K562 (cell line): Measurements from ENCODE around the gene ITPA. TPM values are rescaled to one million over a fixed set of nuclear protein-coding genes. Genes with fewer than 3 reads are reported as not detected.

ENCODE experiments used
- CEBPG ChIP-seq, 3 experiments: fragments of 200-800 bp in 1 of 3; sonication (Bioruptor generic) in 1 of 3; sonication (generic) in 1 of 3; formaldehyde crosslinking in 1 of 3; IDR thresholded peaks in 2 of 3; conservative IDR thresholded peaks in 1 of 3; 2 replicates each; pipeline versions ENCODE4 v1.6.1 to v1.8.0; 2016 to 2022; ENCODE audit warnings: missing compliant biosample characterization in 2 of 3, missing genetic modification characterization in 2 of 3, mild to moderate bottlenecking in 1 of 3, missing genetic modification reagents in 1 of 3
- EZH2 ChIP-seq: IDR thresholded peaks from 2 replicates; pipeline ENCODE4 v1.6.1; 2012; ENCODE audit warnings: low read depth, mild to moderate bottlenecking, inconsistent platforms, low read length, borderline replicate concordance
- FOXA1 ChIP-seq: fragments of 450-650 bp; IDR thresholded peaks from 2 replicates; pipeline ENCODE4 v1.6.1; 2016; ENCODE audit warnings: mild to moderate bottlenecking, borderline replicate concordance
- GMEB1 ChIP-seq: fragments of 250-450 bp; sonication (Bioruptor Pico); IDR thresholded peaks from 2 replicates; pipeline ENCODE4 v1.4.0; 2020; ENCODE audit warnings: mild to moderate bottlenecking
- ILK ChIP-seq: fragments of 450-650 bp; IDR thresholded peaks from 2 replicates; pipeline ENCODE4 v1.6.1; 2016; ENCODE audit warnings: missing genetic modification characterization, low read depth, mild to moderate bottlenecking, missing compliant biosample characterization, moderate library complexity, borderline replicate concordance
- KLF1 ChIP-seq: fragments of 450-650 bp; IDR thresholded peaks from 2 replicates; pipeline ENCODE4 v1.6.1; 2016; ENCODE audit warnings: missing genetic modification characterization, missing compliant biosample characterization
- KLF13 ChIP-seq: fragments of 450-650 bp; IDR thresholded peaks from 2 replicates; pipeline ENCODE4 v1.6.1; 2016; ENCODE audit warnings: missing genetic modification characterization, low read depth, mild to moderate bottlenecking, missing compliant biosample characterization, moderate library complexity, borderline replicate concordance
- PCBP2 ChIP-seq: fragments of 200-400 bp; formaldehyde crosslinking; IDR thresholded peaks from 2 replicates; pipeline ENCODE4 v1.6.1; 2018; ENCODE audit warnings: low read length, low read depth, mild to moderate bottlenecking, moderate library complexity; ENCODE audit not compliant: poor library complexity, severe bottlenecking
- RERE ChIP-seq: sonication (generic); formaldehyde crosslinking; IDR thresholded peaks from 2 replicates; pipeline ENCODE4 v1.8.0; 2023; ENCODE audit warnings: missing genetic modification reagents, mild to moderate bottlenecking, borderline replicate concordance
- SP2 ChIP-seq: IDR thresholded peaks from 2 replicates; pipeline ENCODE4 v1.6.1; 2011; ENCODE audit warnings: mild to moderate bottlenecking, low read depth, low read length, moderate library complexity; ENCODE audit not compliant: poor library complexity, severe bottlenecking; ENCODE audit errors: extremely low read depth
- USF2 ChIP-seq: sonication (generic); formaldehyde crosslinking; IDR thresholded peaks from 2 replicates; pipeline ENCODE4 v1.5.0; 2020; ENCODE audit warnings: missing genetic modification reagents
- XRCC3 ChIP-seq: fragments of 450-650 bp; IDR thresholded peaks from 2 replicates; pipeline ENCODE4 v1.6.1; 2017; ENCODE audit warnings: mild to moderate bottlenecking, moderate library complexity
- ZFP30 ChIP-seq: fragments of 250-450 bp; sonication (Bioruptor Pico); IDR thresholded peaks from 2 replicates; pipeline ENCODE4 v1.8.0; 2022; ENCODE audit warnings: moderate library complexity, mild to moderate bottlenecking, inconsistent platforms, borderline replicate concordance
- ZNF12 ChIP-seq: sonication (generic); formaldehyde crosslinking; IDR thresholded peaks from 2 replicates; pipeline ENCODE4 v1.4.0; 2020; ENCODE audit warnings: mild to moderate bottlenecking, missing genetic modification reagents
- ZNF280B ChIP-seq: fragments of 250-450 bp; sonication (Bioruptor Pico); IDR thresholded peaks from 2 replicates; pipeline ENCODE4 v1.5.1; 2021; ENCODE audit warnings: mild to moderate bottlenecking
- polyA plus RNA-seq, 8 experiments: library from polyadenylated mRNA; depleted of rRNA in 4 of 8; stranded (reverse) in 5 of 8; unstranded in 3 of 8; fragments of >200 nt; fragmentation: Nextera tagmentation in 2 of 8; fragmentation: Illumina TruSeq in 1 of 8; extraction: Ambion mirVana in 2 of 8; extraction: Trizol in 1 of 8; gene quantifications; 2 replicates each; pipeline versions ENCODE4 v1.2.1 to v1.2.3, GENCODE V29; 2011 to 2014; ENCODE audit warnings: inconsistent platforms in 1 of 8, missing spikeins in 1 of 8
- total RNA-seq, 7 experiments: library from RNA; depleted of rRNA in 6 of 7; stranded (reverse); fragments of >200 nt in 6 of 7; fragmentation: Illumina TruSeq in 2 of 7; extraction: Trizol in 2 of 7; gene quantifications; 2 replicates each; pipeline versions ENCODE4 v1.2.1 to v1.2.3, GENCODE V29; 2011 to 2021; ENCODE audit warnings: low replicate concordance in 1 of 7

ITPA gene
- total and polyA plus RNA-seq, 9 of the 15 experiments (the other 6 are each of a cell fraction or from before 2014, with no cell fraction given): 5.0 to 79.7 (median 36.7) TPM

GRCh38 chr20:3172933-3173609 is 36.2 kb upstream of the ITPA start, which contains the start of gene LZTS3 (continued):
- TF ChIP-seq PCBP2 (no peak), KLF1 (tag) (no peak), RERE (CRISPR knock-in tag) (peak; percentile 90), GMEB1 (no peak), CEBPG (CRISPR knock-in tag; IDR thresholded peaks at IDR 0.05) (peak; percentile 56; the same call in 1 of the 2 replicates), CEBPG (tag; conservative IDR thresholded peaks at IDR 0.05 in 1 of 2, IDR thresholded peaks at IDR 0.05 in 1 of 2) (no peak; a peak in 1 of 4 replicates), XRCC3 (no peak), ILK (tag) (no peak), ZFP30 (CRISPR knock-in tag) (no peak), KLF13 (tag) (peak; percentile 63; the same call in 1 of the 2 replicates), ZNF12 (no peak; the same call in 1 of the 2 replicates), FOXA1 (no peak), EZH2 (no peak), ZNF280B (CRISPR knock-in tag) (no peak), SP2 (no peak), USF2 (CRISPR knock-in tag) (no peak)
